Measurements from ENCODE around the gene SUPT16H.
"Not testable (repeated sequence)": the region's sequence is repeated elsewhere in the genome, so short reads cannot be mapped to it uniquely, and the experiment has no call there.

Gene SUPT16H

DNA sequence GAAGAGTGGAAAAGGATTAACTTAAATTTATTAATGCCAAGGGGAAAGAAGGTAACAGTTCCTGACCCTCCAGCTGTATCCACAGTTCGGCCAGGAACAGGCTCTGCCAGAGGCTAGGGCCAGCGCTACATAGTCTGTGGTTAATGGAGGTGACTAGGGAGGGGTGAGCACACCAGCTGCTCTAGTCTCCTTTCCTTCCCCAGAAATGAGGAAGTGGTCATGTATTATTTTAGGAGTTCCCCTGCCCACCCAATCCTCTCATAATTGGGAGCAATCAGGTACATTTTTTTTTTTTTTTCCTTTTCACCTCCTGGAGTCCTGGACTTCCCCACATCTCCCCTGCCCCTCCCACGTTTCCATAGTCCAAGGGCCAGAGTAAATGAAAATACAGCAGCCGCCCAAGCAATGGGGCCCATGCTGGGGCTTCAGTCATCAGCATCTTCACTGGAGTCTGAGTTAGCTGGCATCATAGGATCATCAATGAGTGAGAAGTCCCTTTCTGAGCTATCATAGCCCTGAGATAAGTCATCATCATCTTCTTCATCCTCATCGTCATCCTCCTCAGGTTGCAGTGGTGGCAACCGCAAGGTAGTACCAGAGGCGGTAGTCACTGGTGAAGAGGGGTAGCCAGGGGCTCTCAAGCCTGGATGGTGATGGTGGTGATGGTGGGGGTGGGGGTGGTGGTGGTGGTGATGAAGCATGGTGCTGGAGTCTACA, 1.5 kb upstream of the SUPT16H start:
- peaks cover 38% of the 10 kb centered on the region for H3K36me3 Mint-ChIP-seq (ENCODE audit: insufficient read depth)
- no peak for DNase-seq (ENCODE audit: low spot score in 2 of 2)
- ATAC-seq (replicated peaks; ENCODE audit: extremely low read depth, poor library complexity, severe bottlenecking) = no peak
- no peaks in the 10 kb centered on the region for H3K27me3 Mint-ChIP-seq
- H3K4me1 Mint-ChIP-seq = peaks cover 28% of the 10 kb centered on the region
- H3K4me3 Mint-ChIP-seq = peak overlapping the region; percentile 94
- H3K9me3 Mint-ChIP-seq = no peaks in the 10 kb centered on the region
- H3K27ac Mint-ChIP-seq (ENCODE audit: low read depth) = no peak overlapping the region

DNA sequence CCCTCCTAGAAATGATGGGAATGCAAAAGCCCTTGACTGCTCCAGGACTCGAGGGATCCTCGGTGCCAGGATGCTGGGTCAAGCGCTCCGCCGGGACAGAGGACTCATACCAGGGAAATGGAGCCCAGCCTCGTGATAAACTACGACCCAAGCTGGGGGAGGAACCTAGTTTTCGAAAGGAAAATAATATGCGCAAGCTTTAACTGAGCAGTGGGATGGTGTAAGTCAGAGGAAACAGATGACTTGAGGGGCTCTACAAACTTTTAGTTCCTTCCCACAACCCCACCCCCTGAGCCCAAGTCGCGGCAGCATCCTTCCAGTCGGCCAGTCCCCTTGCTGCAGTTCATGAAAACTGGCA, 654 bp upstream of the SUPT16H start:
- no peaks in the 10 kb centered on the region for H3K27me3 Mint-ChIP-seq
- peaks cover 28% of the 10 kb centered on the region for H3K4me1 Mint-ChIP-seq
- peaks cover 31% of the 10 kb centered on the region for H3K36me3 Mint-ChIP-seq (ENCODE audit: insufficient read depth)
- no peaks in the 10 kb centered on the region for H3K9me3 Mint-ChIP-seq
- H3K27ac Mint-ChIP-seq (ENCODE audit: low read depth) = peak overlapping the region; percentile 98
- no peak for DNase-seq (ENCODE audit: low spot score in 2 of 2)
- peak; percentile 35 for ATAC-seq (replicated peaks; ENCODE audit: extremely low read depth, poor library complexity, severe bottlenecking)
- peak overlapping the region; percentile 94 for H3K4me3 Mint-ChIP-seq

- H3K27me3 Mint-ChIP-seq = no peaks in the 10 kb centered on the region
Observed at GRCh38 chr14:21382886-21383847, 652 bp downstream of the SUPT16H start.

GRCh38 chr14:21382095-21382494, 1.7 kb downstream of the SUPT16H start:
- H3K27me3 Mint-ChIP-seq = no peaks in the 10 kb centered on the region
- H3K4me1 Mint-ChIP-seq = peaks cover 37% of the 10 kb centered on the region
- ATAC-seq (replicated peaks; ENCODE audit: extremely low read depth, poor library complexity, severe bottlenecking) (no peak), DNase-seq (ENCODE audit: low spot score in 2 of 2) (no peak)
- peaks cover 19% of the 10 kb centered on the region for H3K36me3 Mint-ChIP-seq (ENCODE audit: insufficient read depth)
- no peak overlapping the region for H3K27ac Mint-ChIP-seq (ENCODE audit: low read depth)
- H3K4me3 Mint-ChIP-seq = peak overlapping the region; percentile 60
- no peaks in the 10 kb centered on the region for H3K9me3 Mint-ChIP-seq

More at GRCh38 chr14:21382886-21383847, 652 bp downstream of the SUPT16H start:
- H3K4me1 Mint-ChIP-seq = peaks cover 30% of the 10 kb centered on the region
- H3K27ac Mint-ChIP-seq (ENCODE audit: low read depth) = peak overlapping the region; percentile 98
- peaks cover 21% of the 10 kb centered on the region for H3K36me3 Mint-ChIP-seq (ENCODE audit: insufficient read depth)
- DNase-seq (ENCODE audit: low spot score in 2 of 2) (peak; percentile 18 to 22), ATAC-seq (replicated peaks; ENCODE audit: extremely low read depth, poor library complexity, severe bottlenecking) (peak; percentile 47)
- H3K9me3 Mint-ChIP-seq = no peaks in the 10 kb centered on the region
- peak overlapping the region; percentile 94 for H3K4me3 Mint-ChIP-seq

- ATAC-seq (replicated peaks; ENCODE audit: extremely low read depth, poor library complexity, severe bottlenecking) (no peak), DNase-seq (ENCODE audit: low spot score in 2 of 2) (no peak)
- Mint-ChIP-seq H3K4me3 (no peak overlapping the region), H3K36me3 (ENCODE audit: insufficient read depth) (peaks cover 21% of the 10 kb centered on the region), H3K27ac (ENCODE audit: low read depth) (no peak overlapping the region), H3K4me1 (peaks cover 36% of the 10 kb centered on the region), H3K9me3 (no peaks in the 10 kb centered on the region), H3K27me3 (no peaks in the 10 kb centered on the region)
Observed at GRCh38 chr14:21379338-21379737, 4.5 kb downstream of the SUPT16H start.

- Mint-ChIP-seq H3K9me3 (no peaks in the 10 kb centered on the region), H3K4me1 (peaks cover 25% of the 10 kb centered on the region), H3K36me3 (ENCODE audit: insufficient read depth) (peaks cover 29% of the 10 kb centered on the region), H3K4me3 (no peak overlapping the region), H3K27me3 (no peaks in the 10 kb centered on the region), H3K27ac (ENCODE audit: low read depth) (no peak overlapping the region)
- ATAC-seq (replicated peaks; ENCODE audit: extremely low read depth, poor library complexity, severe bottlenecking) = no peak
- no peak for DNase-seq (ENCODE audit: low spot score in 2 of 2)
Observed at GRCh38 chr14:21373980-21374379, 9.8 kb downstream of the SUPT16H start.

DNA sequence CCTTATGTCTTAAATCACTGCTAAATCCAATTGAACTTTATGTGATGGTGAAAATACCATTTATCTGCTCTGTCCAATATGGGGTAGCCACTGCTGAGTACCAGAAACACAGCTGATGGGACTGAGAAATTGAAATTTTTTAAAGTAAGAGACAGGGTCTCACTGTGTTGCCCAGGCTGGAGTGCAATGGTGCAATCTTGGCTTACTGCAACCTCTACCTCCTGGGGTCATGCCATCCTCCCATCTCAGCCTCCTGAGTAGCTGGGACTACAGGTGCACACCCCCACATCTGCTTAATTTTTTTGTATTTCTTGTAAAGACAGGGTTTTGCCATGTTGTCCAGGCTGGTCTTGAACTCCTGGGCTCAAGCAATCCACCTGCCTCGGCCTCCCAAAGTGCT, 11.0 kb downstream of the SUPT16H start:
- Mint-ChIP-seq H3K36me3 (ENCODE audit: insufficient read depth) (peaks cover 41% of the 10 kb centered on the region), H3K4me1 (peaks cover 19% of the 10 kb centered on the region)
- ATAC-seq (replicated peaks; ENCODE audit: extremely low read depth, poor library complexity, severe bottlenecking); H3K9me3 Mint-ChIP-seq; H3K27ac Mint-ChIP-seq (ENCODE audit: low read depth); DNase-seq (ENCODE audit: low spot score in 2 of 2); H3K27me3 Mint-ChIP-seq; H3K4me3 Mint-ChIP-seq: not testable (repeated sequence)

DNA sequence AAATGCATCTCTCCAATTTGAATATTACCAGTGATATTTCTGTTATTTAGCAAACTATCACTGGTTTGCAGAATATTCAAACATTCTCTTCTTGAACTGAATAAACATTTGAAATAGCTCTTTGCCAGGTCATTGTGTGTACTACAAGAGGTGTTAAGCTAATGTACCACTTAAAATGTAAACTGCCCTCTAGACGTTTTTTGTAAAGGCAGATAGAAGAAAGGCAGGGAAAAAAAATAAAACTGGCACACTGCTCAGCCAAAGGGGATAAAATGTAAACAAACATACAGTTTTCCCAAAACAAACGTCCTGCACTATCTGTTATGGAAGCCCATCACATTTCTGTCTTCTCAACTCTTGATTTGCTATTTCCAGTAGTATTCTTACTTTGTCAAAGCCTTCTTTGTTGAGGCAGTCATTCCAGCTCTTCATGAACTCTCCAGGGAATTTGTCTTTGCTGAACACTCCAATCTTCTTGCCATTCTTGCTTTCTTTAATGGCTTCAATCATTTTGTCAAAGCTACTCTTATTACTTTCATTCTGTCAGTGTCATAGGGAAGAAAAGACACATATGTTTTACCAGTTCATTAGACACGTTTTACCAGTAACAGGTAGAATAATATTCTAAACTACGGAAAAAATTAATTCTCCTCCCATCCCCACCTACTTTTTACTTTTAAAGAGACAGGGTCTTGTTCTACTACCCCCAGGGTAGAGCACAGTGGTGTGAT, 13.7 kb downstream of the SUPT16H start:
- Mint-ChIP-seq H3K4me3 (no peak overlapping the region), H3K36me3 (ENCODE audit: insufficient read depth) (peaks cover 58% of the 10 kb centered on the region), H3K27ac (ENCODE audit: low read depth) (no peak overlapping the region), H3K4me1 (peaks cover 10% of the 10 kb centered on the region), H3K27me3 (no peaks in the 10 kb centered on the region), H3K9me3 (no peaks in the 10 kb centered on the region)
- ATAC-seq (replicated peaks; ENCODE audit: extremely low read depth, poor library complexity, severe bottlenecking) (no peak), DNase-seq (ENCODE audit: low spot score in 2 of 2) (no peak)

GRCh38 chr14:21367582-21368144, 16.2 kb downstream of the SUPT16H start:
- H3K27me3 Mint-ChIP-seq = no peaks in the 10 kb centered on the region
- H3K4me1 Mint-ChIP-seq = peaks cover 10% of the 10 kb centered on the region
- no peak overlapping the region for H3K4me3 Mint-ChIP-seq
- no peak overlapping the region for H3K27ac Mint-ChIP-seq (ENCODE audit: low read depth)
- no peak for ATAC-seq (replicated peaks; ENCODE audit: extremely low read depth, poor library complexity, severe bottlenecking)
- peaks cover 80% of the 10 kb centered on the region for H3K36me3 Mint-ChIP-seq (ENCODE audit: insufficient read depth)
- no peak for DNase-seq (ENCODE audit: low spot score in 2 of 2)
- no peaks in the 10 kb centered on the region for H3K9me3 Mint-ChIP-seq

GRCh38 chr14:21356511-21356910, 27.3 kb downstream of the SUPT16H start:
- Mint-ChIP-seq H3K27me3 (no peaks in the 10 kb centered on the region), H3K4me3 (no peak overlapping the region), H3K36me3 (ENCODE audit: insufficient read depth) (peaks cover 86% of the 10 kb centered on the region), H3K27ac (ENCODE audit: low read depth) (no peak overlapping the region), H3K4me1 (peaks cover 11% of the 10 kb centered on the region), H3K9me3 (no peaks in the 10 kb centered on the region)
- ATAC-seq (replicated peaks; ENCODE audit: extremely low read depth, poor library complexity, severe bottlenecking) (no peak), DNase-seq (ENCODE audit: low spot score in 2 of 2) (no peak)

DNA sequence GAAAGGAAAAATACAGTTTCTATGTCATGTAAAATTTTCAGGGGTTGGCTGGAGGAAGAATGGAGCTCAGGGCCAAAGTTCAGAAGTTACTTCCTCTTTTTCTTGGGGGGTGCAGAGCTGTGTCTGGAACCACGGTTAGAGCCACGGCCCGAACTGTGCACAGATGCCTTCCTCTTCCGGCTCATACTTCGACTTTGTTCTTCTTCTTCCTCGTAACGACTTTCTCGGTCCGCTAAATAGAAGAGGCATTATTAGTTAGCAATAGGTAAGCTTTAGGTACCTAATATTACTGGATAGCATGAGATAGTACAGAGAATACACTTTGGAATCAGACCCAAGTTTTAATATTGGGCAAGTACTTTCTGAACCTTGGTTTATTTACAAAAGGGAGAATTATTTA, 31.2 kb downstream of the SUPT16H start:
- H3K27ac Mint-ChIP-seq (ENCODE audit: low read depth) = no peak overlapping the region
- ATAC-seq (replicated peaks; ENCODE audit: extremely low read depth, poor library complexity, severe bottlenecking) = no peak
- H3K4me1 Mint-ChIP-seq = peaks cover 11% of the 10 kb centered on the region
- no peak for DNase-seq (ENCODE audit: low spot score in 2 of 2)
- no peak overlapping the region for H3K4me3 Mint-ChIP-seq
- H3K9me3 Mint-ChIP-seq = no peaks in the 10 kb centered on the region
- H3K36me3 Mint-ChIP-seq (ENCODE audit: insufficient read depth) = peaks cover 55% of the 10 kb centered on the region
- H3K27me3 Mint-ChIP-seq = no peaks in the 10 kb centered on the region

DNA sequence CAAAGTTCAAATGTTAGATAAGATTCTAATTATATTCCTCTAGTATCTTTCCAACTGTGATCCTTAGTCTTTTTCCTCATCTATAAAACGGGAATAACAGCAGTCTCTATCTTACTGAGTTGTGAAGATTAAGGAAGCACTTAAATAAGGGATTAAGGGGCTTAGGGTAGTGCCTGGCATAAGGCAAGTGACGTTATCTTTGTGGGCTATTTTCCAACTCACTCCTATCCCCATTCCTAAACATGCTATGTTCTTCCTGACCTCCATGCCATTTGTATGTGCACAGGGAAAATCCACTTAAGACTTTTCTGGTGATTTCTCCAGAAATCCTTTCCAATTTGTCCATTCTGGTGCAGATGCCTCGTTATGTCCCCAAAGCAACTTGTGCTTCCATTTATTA, 33.3 kb downstream of the SUPT16H start:
- no peak overlapping the region for H3K4me3 Mint-ChIP-seq
- peaks cover 9% of the 10 kb centered on the region for H3K27me3 Mint-ChIP-seq
- no peak overlapping the region for H3K27ac Mint-ChIP-seq (ENCODE audit: low read depth)
- DNase-seq (ENCODE audit: low spot score in 2 of 2) (no peak), ATAC-seq (replicated peaks; ENCODE audit: extremely low read depth, poor library complexity, severe bottlenecking) (no peak)
- H3K36me3 Mint-ChIP-seq (ENCODE audit: insufficient read depth) = peaks cover 39% of the 10 kb centered on the region
- H3K4me1 Mint-ChIP-seq = peaks cover 11% of the 10 kb centered on the region
- H3K9me3 Mint-ChIP-seq = no peaks in the 10 kb centered on the region

All from central memory CD8-positive, alpha-beta T cell (primary cell).